HG02610 (cell line): ENCODE data around the gene COL4A2.
"Not testable (repeated sequence)": the region's sequence is repeated elsewhere in the genome, so short reads cannot be mapped to it uniquely, and the experiment has no call there.

Source experiments
- ATAC-seq: cut with Tn5 transposase; IDR thresholded peaks from one replicate; pipeline ENCODE4 v1.9.1; 2021; ENCODE audit warnings: mild to moderate bottlenecking, moderate library complexity; ENCODE audit not compliant: unreplicated experiment

The COL4A2 gene

DNA sequence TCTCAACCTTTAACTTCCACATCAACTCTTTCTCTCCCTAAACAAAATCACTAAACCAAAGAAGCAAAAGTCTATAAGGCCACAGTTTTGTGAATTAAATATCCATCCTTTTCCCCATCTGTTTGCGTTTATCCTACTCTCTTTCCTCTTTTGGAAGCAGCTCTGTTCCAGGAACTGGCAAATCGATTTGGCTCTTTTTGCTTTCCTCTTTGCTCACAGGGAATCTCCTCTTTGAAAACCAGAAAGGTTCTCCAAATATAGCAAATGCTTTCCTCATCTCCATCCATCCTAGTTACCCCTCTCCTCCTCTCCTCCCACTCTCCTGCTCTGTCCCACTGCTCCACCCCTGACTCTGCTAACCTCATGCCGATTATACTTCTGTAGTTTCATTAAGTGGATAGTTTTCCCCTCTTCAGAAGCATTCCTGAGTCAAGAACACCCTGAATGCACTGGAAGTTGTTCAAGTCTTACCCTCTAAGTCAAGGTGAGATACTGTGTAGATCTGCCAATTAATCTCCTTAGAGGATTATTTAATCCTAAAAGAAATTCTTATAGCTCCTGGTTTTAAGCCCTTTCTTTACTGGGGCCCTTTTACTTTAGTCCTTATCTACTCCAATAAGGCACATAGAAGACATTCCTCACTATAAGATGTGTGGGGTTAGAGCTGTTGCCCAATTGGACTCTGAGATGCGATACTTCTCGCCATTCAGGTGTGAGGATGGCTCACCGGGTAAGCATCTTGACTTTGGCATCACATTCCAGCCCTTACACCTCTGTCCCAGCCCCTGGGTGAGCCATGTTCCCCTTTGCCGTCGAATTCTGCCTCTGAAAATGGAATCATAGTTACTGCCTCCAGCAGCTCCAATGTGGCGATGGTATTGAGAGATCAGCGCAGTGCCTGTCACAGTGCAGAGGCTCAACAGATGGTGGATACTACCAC, 67.6 kb downstream of the COL4A2 start:
- ATAC-seq: no peak

DNA sequence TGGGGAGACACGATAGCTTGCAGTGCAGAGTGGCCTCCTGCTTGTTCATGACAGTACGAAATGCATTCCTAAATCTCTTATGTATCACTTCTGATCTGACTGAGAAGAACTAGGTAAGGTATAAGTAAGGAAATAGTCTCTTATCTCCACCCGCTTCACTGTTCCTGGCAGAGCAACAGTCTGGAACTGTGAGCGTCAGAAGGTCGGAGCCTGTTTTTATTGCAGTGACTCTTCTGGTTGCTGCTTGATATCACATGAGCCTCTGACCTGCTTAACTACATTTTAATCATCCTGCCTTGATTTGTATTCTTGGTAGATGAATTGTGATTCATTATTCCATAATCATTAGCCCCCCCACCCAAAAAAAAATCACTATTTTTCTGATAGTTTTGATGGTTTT, 69.0 kb downstream of the COL4A2 start:
- ATAC-seq: no peak

DNA sequence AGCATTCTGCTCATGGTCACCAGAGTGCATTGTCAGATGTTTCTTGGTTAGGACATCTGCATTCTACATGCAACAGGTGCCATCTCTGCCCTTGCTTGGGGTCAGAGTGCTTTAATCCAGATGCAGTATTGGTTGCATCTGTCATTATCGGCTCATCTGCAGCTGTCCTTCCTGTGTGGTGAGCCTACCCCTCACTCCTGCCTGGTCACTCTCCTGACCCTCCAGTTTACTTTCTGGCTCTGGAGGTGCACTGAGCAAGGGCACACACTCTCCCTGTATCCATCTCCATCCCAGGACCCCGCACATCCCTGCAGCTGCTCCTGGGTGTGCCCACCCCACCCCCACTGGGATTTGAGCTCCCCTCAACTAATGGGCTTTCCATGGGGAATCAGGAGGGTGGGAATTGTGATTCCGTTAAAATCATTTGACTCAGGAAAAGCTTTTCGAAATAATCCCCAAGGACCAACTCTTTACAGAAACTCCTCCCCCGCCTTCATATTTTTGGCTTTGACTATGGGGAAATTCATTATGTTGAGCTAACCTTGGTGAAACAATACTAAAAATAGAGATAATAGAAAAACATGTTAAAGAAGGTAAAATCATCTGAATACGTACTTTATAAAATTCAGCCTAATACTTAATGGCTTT, 70.2 kb downstream of the COL4A2 start:
- no peak for ATAC-seq

DNA sequence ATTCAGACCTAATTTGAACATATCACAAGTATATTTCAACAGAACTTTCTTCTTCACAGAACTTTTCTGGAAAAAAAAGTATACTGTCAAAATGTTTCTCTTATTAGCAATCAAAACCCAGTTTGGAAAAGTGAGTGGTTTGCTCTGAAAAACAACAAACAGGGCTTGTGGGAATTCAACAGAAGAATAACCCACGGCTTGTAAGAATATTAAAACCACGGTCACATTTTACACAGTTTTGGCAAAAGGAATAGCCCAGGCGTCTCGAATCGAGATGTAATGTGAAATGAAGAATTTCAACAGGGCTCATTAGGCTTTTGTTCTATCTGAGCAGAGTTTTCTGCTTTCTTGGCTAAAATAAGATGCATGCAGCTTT, 70.7 kb downstream of the COL4A2 start:
- no peak for ATAC-seq

DNA sequence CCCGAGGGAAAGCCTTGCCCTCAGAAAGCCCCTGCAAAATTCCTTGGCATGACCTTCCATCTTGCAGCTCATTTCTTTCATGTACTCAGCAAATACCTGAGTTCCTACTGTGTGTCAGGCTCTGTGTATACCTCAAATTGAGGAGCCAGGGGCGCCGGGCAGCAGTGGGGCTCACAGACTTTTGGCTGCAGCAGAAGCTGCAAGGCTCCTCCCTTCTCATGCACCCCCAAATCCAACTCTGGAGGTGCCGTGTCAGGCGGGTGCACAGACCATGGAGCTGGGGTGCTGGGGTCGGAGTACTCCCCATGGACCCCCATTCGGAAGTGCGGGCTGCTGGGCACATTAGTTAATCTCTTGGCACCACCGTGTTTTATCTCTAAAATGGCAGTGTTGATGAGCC, 72.3 kb downstream of the COL4A2 start:
- ATAC-seq: no peak

DNA sequence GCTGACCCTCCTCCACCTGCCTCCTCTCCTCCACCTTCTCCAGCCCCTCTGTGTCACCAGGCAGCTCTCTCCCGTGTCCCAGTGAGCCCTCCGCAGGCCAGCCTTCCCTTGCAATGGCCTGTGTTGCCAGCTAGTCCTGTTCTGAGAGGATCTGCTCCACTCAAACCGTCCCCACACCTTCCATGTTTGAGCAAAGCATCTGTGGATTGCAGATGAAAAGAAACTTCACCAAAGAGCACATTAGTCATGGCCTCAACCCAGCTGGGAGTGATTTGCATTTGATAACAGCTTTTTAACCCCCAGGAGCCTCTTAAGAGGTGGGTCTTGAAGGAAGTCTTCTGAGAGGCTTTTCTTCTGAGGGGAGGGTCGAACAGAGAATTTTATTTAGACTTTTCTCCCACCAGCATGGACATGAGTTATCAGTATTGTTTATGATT, 72.8 kb downstream of the COL4A2 start:
- ATAC-seq: no peak

DNA sequence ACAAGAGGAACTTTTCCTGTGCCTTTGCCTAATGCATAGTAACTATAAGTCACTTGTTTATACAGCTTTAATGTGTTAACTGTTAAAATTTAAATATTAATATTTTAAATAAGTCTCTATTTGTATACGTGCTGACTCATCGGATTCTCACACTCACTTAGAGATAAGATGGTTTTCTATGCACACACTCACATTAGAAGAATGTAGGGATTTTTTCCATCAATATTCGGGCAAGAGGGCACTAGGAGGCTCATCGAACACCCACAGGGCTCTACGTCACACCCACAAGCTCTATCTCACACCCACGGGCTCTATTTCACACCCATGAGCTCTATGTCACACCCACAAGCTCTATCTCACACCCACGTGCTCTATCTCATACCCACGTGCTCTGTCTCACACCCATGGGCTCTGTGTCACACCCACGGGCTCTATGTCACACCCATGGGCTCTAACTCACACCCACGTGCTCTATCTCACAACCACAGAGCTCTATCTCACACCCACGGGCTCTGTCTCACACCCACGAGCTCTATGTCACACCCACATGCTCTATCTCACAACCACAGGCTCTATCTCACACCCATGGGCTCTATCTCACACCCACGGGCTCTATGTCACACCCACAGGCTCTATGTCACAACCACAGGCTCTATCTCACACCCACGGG, 73.4 kb downstream of the COL4A2 start:
- no peak for ATAC-seq

DNA sequence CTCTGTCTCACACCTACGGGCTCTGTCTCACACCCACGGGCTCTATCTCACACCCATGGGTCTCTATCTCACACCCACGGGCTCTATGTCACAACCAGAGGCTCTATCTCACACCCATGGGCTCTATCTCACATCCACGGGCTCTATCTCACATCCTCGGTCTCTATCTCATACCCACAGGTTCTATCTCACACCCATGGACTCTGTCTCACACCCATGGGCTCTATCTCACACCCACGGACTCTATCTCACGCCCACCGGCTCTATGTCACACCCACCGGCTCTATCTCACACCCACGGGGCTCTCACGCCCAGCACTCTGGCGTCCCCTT, 73.9 kb downstream of the COL4A2 start:
- ATAC-seq: no peak

DNA sequence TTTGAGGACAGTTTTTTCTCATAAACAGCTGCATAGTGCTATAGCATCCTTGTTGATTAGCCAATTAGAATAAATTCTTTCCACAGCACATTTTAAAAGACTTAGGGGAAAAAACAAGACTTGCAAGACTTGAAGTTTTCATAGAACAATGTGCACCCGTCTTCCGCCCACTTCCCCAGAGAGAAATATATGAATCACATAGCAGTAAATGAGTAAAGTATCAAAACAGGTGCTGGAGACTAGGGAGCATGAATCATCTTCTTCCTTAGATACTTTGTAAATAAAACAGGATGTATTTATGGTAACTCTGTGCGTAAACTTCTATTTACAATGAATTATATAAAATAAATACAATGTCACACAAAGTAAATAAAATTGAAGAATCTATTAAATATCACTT, 75.1 kb downstream of the COL4A2 start:
- no peak for ATAC-seq

DNA sequence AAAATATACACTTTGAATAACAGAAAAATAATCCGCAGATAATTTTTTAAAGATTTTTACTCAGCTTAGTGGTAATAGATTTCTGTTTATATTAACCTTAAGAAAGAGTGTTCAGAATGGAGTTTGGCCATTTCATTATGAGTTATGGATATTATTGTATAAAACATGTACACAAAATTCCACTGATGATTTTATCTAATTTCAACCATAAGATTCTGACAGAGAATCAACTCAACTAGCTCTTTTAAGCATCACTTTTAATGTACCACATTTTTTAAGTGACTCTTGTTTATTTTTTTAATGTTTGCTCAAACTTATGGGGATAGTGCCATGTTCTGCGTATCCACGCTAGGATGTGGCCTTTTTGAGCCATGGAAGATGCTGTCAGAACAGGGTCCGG, 75.7 kb downstream of the COL4A2 start:
- ATAC-seq: no peak

DNA sequence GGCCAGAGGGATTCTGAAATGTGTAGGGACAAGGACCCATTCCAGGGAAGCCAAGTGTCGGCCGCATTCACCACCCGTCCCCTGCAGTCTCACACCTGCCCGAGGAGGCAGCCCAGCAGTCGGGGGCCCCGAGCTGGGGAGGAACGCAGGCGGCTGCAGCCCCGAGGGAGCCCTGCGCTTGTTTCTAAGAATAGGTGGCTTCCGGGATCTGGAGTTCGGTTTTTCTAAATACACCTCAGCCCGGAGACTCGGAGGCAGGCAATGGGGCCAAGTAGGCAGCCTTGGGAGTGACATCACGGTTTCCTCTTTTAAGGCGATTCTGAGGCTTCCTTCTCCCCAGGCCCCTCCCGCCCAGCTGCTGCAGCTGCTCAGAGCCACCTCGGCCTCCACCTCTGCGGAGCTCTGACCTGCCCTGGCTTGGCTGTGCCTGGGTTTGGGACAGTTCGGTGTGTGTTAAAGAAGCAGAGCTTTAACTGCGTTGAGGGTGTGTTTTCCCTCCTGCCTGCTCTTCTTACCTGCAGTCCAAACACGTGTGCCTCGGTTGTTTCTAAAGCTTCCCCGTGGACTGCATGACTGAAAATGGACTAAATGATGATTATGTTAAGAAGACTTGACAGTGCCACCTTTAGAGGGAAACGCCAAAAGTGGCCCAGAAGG, 80.5 kb downstream of the COL4A2 start:
- no peak for ATAC-seq

DNA sequence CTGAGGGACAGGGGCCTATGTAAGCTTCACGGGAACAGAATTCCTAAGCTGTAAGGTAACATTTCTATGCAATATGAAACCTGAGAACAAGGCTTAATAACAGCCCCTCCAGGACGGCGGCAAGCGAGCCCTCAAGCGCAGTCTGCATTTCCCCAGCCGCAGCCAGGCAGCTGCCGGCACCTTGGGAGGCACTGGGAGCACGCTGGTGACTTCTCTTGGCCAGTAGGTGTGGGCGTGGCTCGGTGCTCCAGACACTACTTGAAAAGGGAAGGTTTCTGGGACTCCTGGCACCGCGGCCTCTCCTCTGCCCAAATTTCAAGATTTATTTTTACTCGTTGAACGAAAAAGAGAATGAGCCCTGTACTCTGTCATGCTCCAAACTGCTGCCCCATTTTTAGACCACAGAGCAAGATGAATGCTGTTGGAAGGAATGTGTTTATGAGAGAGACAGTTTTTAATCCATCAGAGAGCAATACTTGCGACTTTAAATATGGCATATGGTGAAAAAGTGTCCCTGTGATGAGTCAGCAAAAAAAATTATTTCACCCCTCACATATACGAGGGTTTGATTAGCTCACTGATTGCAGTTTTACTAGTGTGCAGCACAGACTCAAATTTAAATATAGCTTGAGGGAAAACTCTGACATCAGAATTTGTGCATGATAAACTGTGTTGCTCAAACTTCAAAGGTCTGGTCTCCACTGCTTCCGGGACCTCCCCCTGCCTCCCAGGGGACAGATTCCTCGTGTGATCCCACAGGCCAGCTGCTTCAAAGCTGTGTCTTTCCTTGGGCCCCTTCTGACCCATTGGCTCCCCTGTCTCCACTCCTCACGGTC, 81.2 kb downstream of the COL4A2 start:
- ATAC-seq: no peak

DNA sequence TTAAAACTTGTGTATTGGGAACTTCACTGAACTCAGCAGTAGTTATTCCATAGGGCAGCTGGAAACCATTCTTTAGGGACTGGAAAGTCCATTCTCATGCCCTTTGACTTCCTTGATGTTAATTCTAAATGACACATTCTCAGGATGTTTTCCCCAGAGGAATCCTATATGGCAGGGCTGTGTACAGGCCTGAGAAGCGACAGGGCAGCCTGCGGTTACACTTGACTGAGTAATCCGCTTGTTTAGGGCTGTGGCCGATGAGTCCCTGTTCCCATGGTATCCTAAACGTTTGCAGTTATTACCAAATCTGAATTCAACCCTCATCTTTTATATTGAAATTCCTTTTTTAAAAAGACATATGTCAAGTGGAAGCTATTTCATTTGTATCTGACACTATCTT, 83.5 kb downstream of the COL4A2 start:
- ATAC-seq: no peak

DNA sequence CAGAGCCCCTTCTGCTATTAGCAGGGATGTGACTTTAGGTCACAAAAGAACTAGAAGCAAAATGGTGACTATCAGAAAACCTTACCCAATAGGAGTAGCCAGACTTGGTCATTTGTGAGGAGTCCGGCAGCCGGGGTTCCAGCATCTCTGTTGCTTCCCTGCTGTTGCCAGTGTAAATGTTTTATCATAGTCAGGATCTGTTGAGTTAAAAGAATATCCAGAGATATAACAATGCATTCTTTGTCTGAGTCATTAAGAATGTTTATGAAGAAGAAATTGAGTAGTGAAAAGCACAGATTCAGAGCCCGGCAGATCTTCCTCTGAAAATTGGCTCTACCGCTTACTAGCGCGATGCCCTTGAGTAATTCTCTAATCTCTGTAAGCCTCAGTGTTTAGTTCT, 84.2 kb downstream of the COL4A2 start:
- no peak for ATAC-seq

DNA sequence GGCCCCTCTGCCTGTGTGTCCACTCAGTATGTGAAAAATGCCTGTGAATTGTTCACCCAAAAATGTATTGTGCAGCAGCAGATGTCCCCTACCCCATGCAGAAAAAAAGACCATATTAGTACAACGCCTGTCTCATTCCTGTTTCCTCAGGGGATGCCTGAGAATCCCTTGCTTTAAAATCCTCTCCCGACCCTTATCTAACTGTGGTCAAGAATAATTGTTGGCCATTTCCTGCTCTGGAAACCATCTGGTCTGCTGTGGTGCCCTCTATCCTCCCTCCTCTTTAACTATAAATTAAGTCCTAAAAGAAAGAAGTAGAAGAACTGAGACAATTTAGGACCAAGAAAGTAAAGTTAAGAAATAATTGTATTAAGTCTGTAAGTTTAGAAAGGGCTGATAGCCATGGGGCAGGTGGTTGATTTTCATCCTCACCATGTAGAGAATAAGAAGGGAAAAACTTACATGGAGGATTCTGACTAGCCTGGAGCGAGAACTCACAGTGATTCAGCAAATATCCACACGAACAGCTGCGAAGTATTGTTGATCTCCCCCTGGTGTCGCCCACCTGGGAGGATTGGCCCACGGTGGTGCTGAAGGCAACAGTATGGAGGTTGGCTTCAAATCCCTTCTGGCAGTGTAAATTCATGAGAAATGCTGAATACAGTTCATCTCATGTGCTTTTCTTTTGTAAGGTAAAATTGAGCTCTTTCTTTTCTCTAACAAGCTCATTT, 85.6 kb downstream of the COL4A2 start:
- no peak for ATAC-seq

DNA sequence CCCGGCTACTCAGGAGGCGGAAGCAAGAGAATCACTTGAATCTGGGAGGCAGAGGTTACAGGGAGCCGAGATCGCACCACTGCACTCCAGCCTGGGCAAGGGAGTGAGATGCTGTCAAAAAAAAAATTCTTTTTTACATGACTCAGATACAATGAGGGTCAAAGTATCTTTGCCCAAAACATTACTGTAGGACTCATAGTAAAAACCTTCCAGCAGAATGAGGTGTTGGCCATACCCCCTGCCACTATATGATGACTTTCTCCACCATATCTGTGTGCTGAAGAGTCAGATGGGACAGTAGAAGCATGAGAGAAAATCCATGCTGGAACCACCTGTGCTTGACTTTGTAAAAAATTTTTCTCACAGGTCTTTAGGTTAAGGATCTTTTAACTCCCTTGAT, 86.7 kb downstream of the COL4A2 start:
- ATAC-seq: no peak

DNA sequence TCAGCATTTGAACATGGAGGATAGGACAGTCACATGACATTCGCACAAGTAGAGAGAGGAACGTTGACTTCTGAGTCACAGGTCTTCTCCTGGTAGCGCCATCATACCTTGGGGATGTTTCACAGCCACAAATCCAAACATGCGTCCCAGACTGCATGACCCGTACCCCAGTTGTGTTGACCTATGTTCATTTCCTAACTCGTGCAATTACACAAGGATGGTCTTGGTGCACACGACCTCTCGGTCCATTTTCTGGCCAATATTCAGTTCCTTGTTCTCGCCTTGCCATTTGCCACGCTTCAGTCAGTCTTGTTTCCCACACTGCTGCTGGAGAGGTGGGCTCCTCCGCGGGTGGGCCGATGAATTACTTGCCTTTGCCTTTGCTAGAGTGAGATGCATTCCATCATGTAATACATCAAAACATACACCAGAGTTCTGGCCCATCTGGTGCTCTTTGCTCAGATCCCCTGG, 87.3 kb downstream of the COL4A2 start:
- no peak for ATAC-seq

DNA sequence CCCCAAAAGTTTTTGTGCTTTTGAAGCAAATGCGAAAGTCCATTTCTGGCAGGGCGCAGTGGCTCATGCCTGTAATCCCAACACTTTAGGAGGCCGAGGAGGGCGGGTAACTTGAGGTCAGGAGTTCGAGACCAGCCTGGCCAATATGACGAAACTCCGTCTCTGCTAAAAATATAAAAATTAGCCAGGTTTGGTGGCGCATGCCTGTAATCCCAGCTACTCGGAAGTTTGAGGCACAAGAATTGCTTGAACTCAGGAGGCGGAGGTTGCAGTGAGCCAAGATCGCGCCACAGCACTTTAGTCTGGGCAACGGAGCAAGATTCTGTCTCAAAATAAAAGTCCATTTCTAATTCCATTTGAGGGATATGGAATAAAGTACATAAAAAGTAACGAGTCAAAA, 88.5 kb downstream of the COL4A2 start:
- ATAC-seq: not testable (repeated sequence)

DNA sequence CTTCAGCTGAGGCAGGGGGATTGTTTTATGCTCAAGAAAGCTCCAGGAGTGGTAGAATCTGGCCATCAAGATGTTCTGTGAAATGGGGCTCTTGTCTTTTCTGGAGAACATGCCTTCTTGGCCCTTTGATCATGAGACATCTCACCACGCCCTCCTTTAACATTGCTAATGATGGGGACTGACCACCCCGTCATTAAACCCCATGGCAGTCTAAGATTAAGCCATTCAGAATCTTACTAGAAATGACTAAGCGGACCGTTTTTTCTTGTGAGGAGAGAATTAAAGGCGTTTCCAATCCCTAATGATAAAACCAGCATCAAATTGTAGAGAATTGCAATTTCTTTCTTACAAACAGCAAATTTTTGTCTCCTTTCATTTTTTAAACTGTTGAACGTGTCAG, 89.4 kb downstream of the COL4A2 start:
- ATAC-seq: no peak

DNA sequence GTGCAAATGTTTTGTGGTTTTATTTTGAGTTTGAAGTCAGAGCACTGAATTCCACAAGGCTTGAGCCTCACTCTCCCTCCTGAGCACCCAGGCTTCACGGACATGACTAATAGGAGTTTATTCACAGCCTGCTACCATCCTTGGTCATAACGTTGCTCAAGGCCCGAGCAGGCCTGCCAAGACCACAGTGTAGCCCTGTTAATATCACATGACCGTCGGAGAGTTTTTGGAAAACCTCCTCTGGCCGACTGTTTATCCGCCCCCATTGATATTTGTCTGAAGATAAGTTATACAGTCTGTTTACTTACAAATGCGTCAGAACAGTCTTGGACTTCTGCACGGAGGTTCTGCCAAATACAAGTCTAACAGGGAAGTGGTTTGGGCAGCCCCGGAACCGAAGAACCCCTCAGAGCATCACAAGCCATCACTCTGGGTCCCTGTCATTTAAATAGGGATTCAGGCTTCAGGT, 89.9 kb downstream of the COL4A2 start:
- ATAC-seq: no peak
